Retinal pigment epithelial cell (primary cell): Measurements from ENCODE around the gene PCYT1A.

Experiments used
- DNase-seq: peaks from one replicate; pipeline ENCODE4 v3.0.0-alpha.2; 2010; ENCODE audit warnings: low read depth
- H3K4me3 ChIP-seq: 2 replicates; pipeline ENCODE4 v1.5.1; 2011; ENCODE audit warnings: mild to moderate bottlenecking, low read length, control low read depth, moderate library complexity
- TF ChIP-seq, protein P1 (sequence below): conservative IDR thresholded peaks from 2 replicates; pipeline ENCODE4 v1.5.1; 2011; ENCODE audit warnings: low read depth, low read length, control low read depth, inconsistent platforms

PCYT1A gene

DNA sequence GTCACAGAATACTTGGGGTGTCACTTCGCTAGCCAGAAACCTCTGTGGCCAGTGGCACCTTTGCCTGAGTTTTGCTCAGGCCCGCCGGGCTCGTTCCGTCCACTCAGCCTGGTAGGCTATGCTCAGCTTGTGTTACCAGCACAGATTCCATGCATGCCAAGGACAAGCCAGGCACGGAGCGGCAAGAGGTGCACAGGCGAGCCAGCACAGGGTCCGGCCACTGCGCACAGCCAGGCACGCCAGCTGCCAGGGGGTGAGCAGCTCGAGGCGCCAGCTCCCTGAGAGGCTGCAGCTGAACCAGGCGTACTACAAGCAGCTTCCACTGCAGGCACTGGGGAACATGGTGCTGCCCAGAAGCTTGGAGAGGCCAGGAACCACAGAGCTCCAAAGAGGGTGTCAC is 14.7 kb downstream of the PCYT1A start:
- no peak for DNase-seq

DNA sequence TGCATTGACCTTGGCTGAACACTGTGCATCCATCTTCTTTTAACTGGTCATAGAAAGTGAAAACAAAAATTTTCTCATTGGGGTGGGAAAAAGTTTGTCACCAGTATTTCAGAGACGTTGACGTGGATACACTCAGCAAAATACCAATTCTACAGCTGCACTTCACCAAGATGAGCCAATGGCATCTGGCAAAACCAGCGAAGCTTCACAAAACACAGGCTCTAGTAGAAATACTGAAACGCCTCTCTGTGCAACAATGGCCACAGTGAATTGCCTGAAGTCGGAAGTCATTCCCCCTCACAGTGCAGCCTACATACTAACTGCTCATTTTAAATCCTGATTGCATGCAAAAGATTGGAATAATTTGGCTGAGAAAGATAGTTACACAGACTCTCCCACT is 17.0 kb downstream of the PCYT1A start:
- TF ChIP-seq, protein P1, sequence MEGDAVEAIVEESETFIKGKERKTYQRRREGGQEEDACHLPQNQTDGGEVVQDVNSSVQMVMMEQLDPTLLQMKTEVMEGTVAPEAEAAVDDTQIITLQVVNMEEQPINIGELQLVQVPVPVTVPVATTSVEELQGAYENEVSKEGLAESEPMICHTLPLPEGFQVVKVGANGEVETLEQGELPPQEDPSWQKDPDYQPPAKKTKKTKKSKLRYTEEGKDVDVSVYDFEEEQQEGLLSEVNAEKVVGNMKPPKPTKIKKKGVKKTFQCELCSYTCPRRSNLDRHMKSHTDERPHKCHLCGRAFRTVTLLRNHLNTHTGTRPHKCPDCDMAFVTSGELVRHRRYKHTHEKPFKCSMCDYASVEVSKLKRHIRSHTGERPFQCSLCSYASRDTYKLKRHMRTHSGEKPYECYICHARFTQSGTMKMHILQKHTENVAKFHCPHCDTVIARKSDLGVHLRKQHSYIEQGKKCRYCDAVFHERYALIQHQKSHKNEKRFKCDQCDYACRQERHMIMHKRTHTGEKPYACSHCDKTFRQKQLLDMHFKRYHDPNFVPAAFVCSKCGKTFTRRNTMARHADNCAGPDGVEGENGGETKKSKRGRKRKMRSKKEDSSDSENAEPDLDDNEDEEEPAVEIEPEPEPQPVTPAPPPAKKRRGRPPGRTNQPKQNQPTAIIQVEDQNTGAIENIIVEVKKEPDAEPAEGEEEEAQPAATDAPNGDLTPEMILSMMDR = no peak
- no peak overlapping the region for H3K4me3 ChIP-seq
- no peak for DNase-seq

More for the DNA sequence above, 14.7 kb downstream of the PCYT1A start:
- TF ChIP-seq, protein P1 = no peak
- no peak overlapping the region for H3K4me3 ChIP-seq

DNA sequence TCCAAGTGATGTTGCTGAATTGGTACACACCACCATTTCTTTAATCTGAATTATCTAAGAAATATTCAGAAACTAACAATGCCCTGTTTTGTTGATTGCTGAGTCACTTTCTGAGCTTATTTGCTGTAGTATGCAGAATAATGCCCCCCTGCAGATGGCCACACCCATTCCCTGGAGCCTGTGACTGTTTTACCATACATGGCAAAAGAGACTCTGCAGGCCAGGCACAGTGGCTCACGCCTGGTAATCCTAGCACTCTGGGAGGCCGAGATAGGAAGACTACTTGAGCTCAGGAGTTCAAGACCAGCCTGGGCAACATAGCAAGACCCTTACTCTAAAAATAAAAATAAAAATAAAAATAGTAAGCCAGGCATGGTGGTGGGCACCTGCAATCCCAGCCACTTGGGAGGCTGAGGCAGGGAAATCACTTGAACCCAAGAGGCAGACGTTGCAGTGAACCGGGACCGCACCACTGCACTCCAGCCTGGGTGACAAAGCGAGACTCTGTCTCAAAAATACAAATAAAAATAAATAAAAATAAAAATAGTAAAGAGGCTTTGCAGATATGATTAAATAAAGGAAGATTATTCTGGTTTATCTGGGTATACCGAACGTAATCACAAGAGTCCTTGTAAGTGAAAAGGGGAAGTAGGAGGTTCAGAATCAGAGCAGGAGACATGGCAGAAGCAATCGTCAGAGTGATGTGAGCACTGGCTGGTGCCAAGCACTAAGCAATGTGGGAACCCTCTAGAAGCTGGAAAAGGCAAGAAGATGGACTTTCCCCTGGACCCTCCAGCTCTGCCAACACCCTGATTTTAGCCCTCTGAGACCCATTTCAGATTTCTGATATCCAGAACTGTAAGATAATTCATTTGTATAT is 19.0 kb downstream of the PCYT1A start:
- no peak overlapping the region for H3K4me3 ChIP-seq
- DNase-seq = no peak
- TF ChIP-seq, protein P1 = no peak

DNA sequence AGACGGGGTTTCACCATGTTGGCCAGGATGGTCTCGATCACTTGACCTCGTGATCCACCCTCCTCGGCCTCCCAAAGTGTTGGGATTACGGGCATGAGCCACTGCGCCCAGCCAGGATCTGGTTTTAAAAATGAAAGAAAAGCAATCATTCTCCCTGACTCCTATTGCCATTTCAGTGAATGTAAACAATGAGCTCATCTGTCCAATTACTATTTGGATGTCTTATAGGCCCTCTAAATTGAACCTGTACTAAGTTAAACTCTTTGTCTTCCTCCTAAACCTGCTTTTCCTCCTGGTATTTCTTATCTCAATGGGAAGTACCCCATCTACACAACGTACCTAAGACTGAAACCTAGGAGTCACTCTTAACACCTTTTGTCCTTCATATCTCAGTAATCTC is 23.7 kb downstream of the PCYT1A start:
- no peak overlapping the region for H3K4me3 ChIP-seq
- TF ChIP-seq, protein P1 = no peak
- DNase-seq = no peak

DNA sequence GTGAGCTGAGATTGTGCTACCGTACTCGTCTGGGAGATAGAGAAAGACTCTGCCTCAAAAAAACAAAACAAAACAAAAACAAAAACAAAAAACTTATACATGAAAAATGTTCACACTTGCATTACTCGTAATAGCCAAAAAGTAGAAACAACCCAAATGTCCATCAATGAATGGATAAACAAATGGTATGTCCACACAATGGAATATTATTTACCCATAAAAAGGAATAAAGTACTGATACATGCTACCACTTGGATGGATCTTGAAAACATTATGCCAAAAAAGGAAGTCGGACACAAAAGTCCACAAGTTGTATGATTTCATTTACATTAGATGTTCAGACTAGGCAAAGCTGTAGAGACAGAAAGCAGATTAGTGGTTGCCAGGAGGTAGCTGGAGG is 26.7 kb downstream of the PCYT1A start:
- no peak for DNase-seq
- H3K4me3 ChIP-seq = no peak overlapping the region
- TF ChIP-seq, protein P1 = no peak

DNA sequence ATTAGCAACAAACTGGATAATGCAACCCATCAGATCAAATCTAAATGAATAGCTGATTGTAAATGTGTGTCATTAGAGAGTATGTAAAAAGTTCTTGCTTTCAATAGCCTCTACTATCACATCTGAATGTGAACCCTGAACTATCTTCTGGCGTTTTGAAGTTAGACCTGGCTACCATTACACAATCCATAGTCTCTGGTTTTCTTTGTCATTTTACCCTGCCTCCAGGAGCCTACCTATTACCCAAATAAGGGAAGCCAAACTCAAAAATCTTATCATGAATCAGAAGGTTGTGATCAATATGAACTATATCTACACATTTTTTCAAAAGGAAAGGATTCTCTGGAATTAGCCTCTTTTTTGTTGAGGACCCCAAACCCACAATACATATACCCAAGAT is 31.8 kb downstream of the PCYT1A start:
- no peak for DNase-seq
- H3K4me3 ChIP-seq = no peak overlapping the region
- TF ChIP-seq, protein P1 = no peak
